Natural killer cell (primary cell): ENCODE results near the gene C19orf38. TPM values are rescaled to one million over a fixed set of nuclear protein-coding genes. Genes with fewer than 3 reads are reported as not detected.
A peak's percentile ranks its signal among the peaks of the same experiment; 100 is the strongest.

ENCODE experiments used
- ATAC-seq, 3 donors: fragments of 150-1000 bp in 2 of 3; fragments of 200-7000 bp in 1 of 3; cut with Tn5 transposase; 1 replicate in 1 of 3; 2 replicates in 2 of 3; pipeline ENCODE4 v1.10.0; 2021; ENCODE audit warnings: mild to moderate bottlenecking in 2 of 3, moderate library complexity in 2 of 3
- DNase-seq, 2 donors: peaks; one replicate each; pipeline versions ENCODE4 v3.0.0 to v3.0.0-alpha.2; 2013 to 2021; ENCODE audit warnings: mixed read lengths in 1 of 2
- H3K27ac ChIP-seq: one replicate; pipeline ENCODE4 v1.5.1; 2013; ENCODE audit warnings: mild to moderate bottlenecking, low read length
- H3K27me3 ChIP-seq: one replicate; pipeline ENCODE4 v1.6.1; 2013; ENCODE audit warnings: low read length; ENCODE audit not compliant: control insufficient read depth, insufficient read depth
- H3K36me3 ChIP-seq: one replicate; pipeline ENCODE4 v1.6.1; 2013; ENCODE audit warnings: low read length; ENCODE audit not compliant: control insufficient read depth, insufficient read depth
- H3K4me1 ChIP-seq: one replicate; pipeline ENCODE4 v1.6.1; 2013; ENCODE audit warnings: low read length; ENCODE audit not compliant: control insufficient read depth, insufficient read depth
- H3K4me3 ChIP-seq: one replicate; pipeline ENCODE4 v1.5.1; 2013; ENCODE audit warnings: low read length
- H3K9me3 ChIP-seq: one replicate; pipeline ENCODE4 v1.6.1; 2013; ENCODE audit warnings: low read length; ENCODE audit not compliant: control insufficient read depth, insufficient read depth
- H3K27ac Mint-ChIP-seq, 2 donors: one replicate each; pipeline ENCODE4 v1.8.0; 2022; ENCODE audit warnings: mild to moderate bottlenecking in 2 of 2, mixed read lengths in 2 of 2, moderate library complexity in 1 of 2
- H3K27me3 Mint-ChIP-seq, 2 donors: one replicate each; pipeline ENCODE4 v1.8.0; 2022; ENCODE audit warnings: low read depth in 2 of 2, mixed read lengths in 2 of 2
- H3K36me3 Mint-ChIP-seq: one replicate; pipeline ENCODE4 v1.8.0; 2022; ENCODE audit warnings: mixed read lengths
- H3K4me1 Mint-ChIP-seq, 2 donors: one replicate each; pipeline ENCODE4 v1.8.0; 2022; ENCODE audit warnings: mixed read lengths in 2 of 2
- H3K4me3 Mint-ChIP-seq: one replicate; pipeline ENCODE4 v1.8.0; 2022; ENCODE audit warnings: mild to moderate bottlenecking, moderate library complexity, mixed read lengths
- H3K9me3 Mint-ChIP-seq, 2 donors: one replicate each; pipeline ENCODE4 v1.8.0; 2022; ENCODE audit warnings: mixed read lengths in 2 of 2
- CTCF ChIP-seq: fragments of 200-600 bp; IDR thresholded peaks from one replicate; pipeline ENCODE4 v1.8.0; 2022; ENCODE audit warnings: antibody characterized with exemption
- WGBS: methylation state at CpG from one replicate; pipeline ENCODE4 v1.1.7; 2013; ENCODE audit warnings: missing lambda C conversion rate; ENCODE audit not compliant: insufficient coverage; 5-methylcytosine and 5-hydroxymethylcytosine counted together
- intact Hi-C: fragments of 100-400 bp; cut with micrococcal nuclease; formaldehyde crosslinking; loops from one replicate; pipeline ENCODE4 v1.14.2; 2022
- total RNA-seq, 4 donors: library from RNA; stranded (reverse); fragments of 120-200 nt in 1 of 4; gene quantifications; one replicate each; pipeline versions ENCODE4 v1.2.3 to v1.2.4, GENCODE V29; 2013 to 2022

The C19orf38 gene
- total RNA-seq, 3 donors from 2014 or later (not counting 1 experiment from before 2014, with no cell fraction given), result 2.9 to 9.9 (median 6.2) TPM

- peak overlapping the region in 1 of 2 donors; percentile 40 for H3K27ac Mint-ChIP-seq
- ATAC-seq (no peak), DNase-seq (no peak)
- no peaks in the 10 kb centered on the region for H3K36me3 Mint-ChIP-seq
- Histone ChIP-seq H3K4me1 (peaks cover 16% of the 10 kb centered on the region), H3K36me3 (no peaks in the 10 kb centered on the region), H3K27me3 (no peaks in the 10 kb centered on the region), H3K4me3 (no peak overlapping the region), H3K9me3 (no peaks in the 10 kb centered on the region), H3K27ac (no peak overlapping the region)
- WGBS, result 89% methylated on average over 18 of the region's 18 CpGs
- no peak for TF ChIP-seq CTCF
- H3K27me3 Mint-ChIP-seq, result no peaks in the 10 kb centered on the region
- H3K4me3 Mint-ChIP-seq, result no peak overlapping the region
- H3K9me3 Mint-ChIP-seq, result no peaks in the 10 kb centered on the region
- H3K4me1 Mint-ChIP-seq, result peaks cover 9% of the 10 kb centered on the region in 2 donors
- intact Hi-C loops, result no loop called here
These were observed 15.0 kb downstream of the C19orf38 start for GRCh38 chr19:10863107-10863717.

GRCh38 chr19:10864538-10864899 lies 16.3 kb downstream of the C19orf38 start:
- TF ChIP-seq CTCF, result peak; percentile 90
- ATAC-seq (peak; percentile 87 to 93 (median 87)), DNase-seq (peak; percentile 75 to 90)
- intact Hi-C loops, result loop anchor here (1.0 to 2.0 kb wide), 2 partner anchors 68 to 147 kb away; no protein-coding TSS in a partner anchor
- Mint-ChIP-seq H3K27me3 (no peaks in the 10 kb centered on the region), H3K27ac (peak overlapping the region in 1 of 2 donors; percentile 68), H3K9me3 (no peaks in the 10 kb centered on the region), H3K4me3 (peak overlapping the region; percentile 5), H3K4me1 (peaks cover 9 to 10% of the 10 kb centered on the region in 2 donors), H3K36me3 (no peaks in the 10 kb centered on the region)
- 24% methylated on average over 6 of the region's 6 CpGs for WGBS
- H3K4me1 ChIP-seq, result peaks cover 18% of the 10 kb centered on the region
- H3K9me3 ChIP-seq, result no peaks in the 10 kb centered on the region
- no peaks in the 10 kb centered on the region for H3K36me3 ChIP-seq
- no peaks in the 10 kb centered on the region for H3K27me3 ChIP-seq
- H3K27ac ChIP-seq, result no peak overlapping the region
- no peak overlapping the region for H3K4me3 ChIP-seq

GRCh38 chr19:10866495-10866894 lies 18.3 kb downstream of the C19orf38 start:
- Mint-ChIP-seq H3K36me3 (no peaks in the 10 kb centered on the region), H3K27ac (no peak overlapping the region), H3K4me3 (no peak overlapping the region), H3K9me3 (no peaks in the 10 kb centered on the region), H3K27me3 (no peaks in the 10 kb centered on the region), H3K4me1 (peaks cover 9 to 23% of the 10 kb centered on the region in 2 donors)
- H3K4me1 ChIP-seq, result peaks cover 23% of the 10 kb centered on the region
- H3K36me3 ChIP-seq, result no peaks in the 10 kb centered on the region
- H3K27ac ChIP-seq, result no peak overlapping the region
- DNase-seq (no peak), ATAC-seq (no peak)
- H3K27me3 ChIP-seq, result no peaks in the 10 kb centered on the region
- 95% methylated on average over 10 of the region's 10 CpGs for WGBS
- TF ChIP-seq CTCF, result no peak
- no peaks in the 10 kb centered on the region for H3K9me3 ChIP-seq
- intact Hi-C loops, result no loop called here
- H3K4me3 ChIP-seq, result no peak overlapping the region
